H54 (cell line): ENCODE data around the gene APEX1.
A peak's percentile ranks its signal among the peaks of the same experiment; 100 is the strongest.
"Not testable (repeated sequence)": the region's sequence is repeated elsewhere in the genome, so short reads cannot be mapped to it uniquely, and the experiment has no call there.

Source experiments
- DNase-seq: peaks from one replicate; pipeline ENCODE4 v3.0.0; 2011; ENCODE audit warnings: low spot score, mixed read lengths; ENCODE audit not compliant: insufficient read length
- FAIRE-seq: peaks from 3 replicates; lab custom pipeline; 2011; peaks lifted over from hg19 to GRCh38; lab: Jason Lieb, UNC
- POLR2A ChIP-seq: IDR thresholded peaks from 2 replicates; pipeline ENCODE4 v1.6.1; 2011; ENCODE audit warnings: low read depth, mild to moderate bottlenecking, low read length

APEX1 gene

DNA sequence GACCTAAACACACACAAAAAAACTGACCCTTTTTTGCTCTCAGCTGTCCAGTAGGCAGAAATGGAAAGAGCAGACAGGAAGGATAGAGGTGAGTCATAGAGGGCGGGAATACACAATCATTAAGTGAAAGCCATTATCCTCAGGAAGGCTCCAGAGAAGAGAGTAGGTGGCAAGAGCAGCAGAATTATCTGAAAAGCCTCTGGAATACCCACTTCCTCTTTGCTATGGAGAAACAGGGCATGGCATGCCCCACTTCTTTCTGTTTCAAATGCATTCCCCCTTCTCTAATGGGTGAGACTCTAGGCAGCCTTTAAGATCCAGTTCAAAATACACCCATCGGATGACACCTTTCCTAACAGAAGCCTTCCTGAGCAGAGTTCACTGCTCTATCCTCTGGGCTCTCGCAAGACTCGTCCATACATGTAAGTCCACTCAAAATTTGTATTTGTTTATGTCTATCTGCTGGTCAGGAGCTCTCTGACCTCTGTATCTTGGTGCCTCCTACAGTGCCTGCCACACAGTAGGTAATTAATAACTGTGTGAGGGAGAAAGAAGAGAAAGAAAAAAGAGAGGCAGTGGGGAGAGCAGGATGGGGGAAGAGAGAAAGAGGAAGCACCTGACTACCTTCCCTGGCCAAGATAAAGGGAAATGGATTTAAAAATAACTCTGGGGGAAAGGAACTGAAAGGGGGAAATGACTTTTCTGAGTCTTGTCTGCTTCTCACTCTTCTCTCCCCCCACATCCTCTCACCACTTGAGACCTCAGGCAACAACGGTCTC, 27.6 kb upstream of the APEX1 start:
- FAIRE-seq (no peak), DNase-seq (peak; percentile 12)
- no peak for TF ChIP-seq POLR2A

- no peak for DNase-seq
- no peak for FAIRE-seq
- TF ChIP-seq POLR2A: no peak
Observed at GRCh38 chr14:20428010-20428365, 27.0 kb upstream of the APEX1 start.

- FAIRE-seq (no peak), DNase-seq (no peak)
- TF ChIP-seq POLR2A: no peak
Observed at GRCh38 chr14:20428802-20429201, 26.2 kb upstream of the APEX1 start.

DNA sequence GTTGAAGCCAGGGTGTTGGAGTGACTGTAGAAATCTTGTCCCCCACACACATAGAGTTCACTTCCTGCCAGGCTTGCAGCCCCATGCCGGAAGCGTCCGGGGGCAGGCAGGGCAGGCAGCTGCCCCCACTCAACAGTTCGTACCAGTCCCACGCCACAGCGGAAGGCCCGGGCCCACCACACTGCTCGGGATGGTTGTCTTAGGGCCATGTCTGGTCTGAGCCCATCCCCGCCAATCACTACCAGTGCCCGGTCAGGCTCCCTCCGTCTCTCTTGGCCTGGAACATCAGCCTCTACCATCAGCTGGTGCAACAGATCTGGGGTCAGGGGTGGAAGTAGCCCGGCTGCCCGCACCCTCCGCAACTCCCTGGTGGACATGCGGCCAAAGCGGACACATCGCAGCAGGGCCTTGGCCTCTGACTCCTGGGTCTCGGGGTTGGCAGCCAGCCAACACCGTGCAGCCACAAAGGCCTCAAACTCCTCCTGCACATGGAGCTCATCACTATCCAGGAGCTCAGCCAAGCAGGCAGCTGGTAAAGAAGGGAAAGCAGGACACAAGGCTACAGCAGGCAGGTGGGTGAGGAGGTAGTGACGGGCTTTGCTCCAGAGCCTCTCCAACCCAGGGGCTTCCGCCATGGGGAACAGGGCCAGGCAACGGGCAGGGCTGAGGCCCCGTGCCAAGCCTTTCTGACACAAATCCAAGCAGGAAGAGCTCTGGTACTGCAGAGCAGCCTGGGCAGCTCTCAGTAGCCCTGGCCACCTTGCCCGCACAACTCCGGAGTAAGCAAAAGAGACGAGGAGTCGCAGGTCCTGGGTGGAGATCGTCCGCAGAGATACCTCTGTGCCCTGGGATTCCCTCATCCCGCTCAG, 25.0 kb upstream of the APEX1 start:
- no peak for FAIRE-seq
- TF ChIP-seq POLR2A: no peak
- DNase-seq: no peak

- no peak for DNase-seq
- no peak for FAIRE-seq
Observed at GRCh38 chr14:20434701-20435581, 20.1 kb upstream of the APEX1 start.

DNA sequence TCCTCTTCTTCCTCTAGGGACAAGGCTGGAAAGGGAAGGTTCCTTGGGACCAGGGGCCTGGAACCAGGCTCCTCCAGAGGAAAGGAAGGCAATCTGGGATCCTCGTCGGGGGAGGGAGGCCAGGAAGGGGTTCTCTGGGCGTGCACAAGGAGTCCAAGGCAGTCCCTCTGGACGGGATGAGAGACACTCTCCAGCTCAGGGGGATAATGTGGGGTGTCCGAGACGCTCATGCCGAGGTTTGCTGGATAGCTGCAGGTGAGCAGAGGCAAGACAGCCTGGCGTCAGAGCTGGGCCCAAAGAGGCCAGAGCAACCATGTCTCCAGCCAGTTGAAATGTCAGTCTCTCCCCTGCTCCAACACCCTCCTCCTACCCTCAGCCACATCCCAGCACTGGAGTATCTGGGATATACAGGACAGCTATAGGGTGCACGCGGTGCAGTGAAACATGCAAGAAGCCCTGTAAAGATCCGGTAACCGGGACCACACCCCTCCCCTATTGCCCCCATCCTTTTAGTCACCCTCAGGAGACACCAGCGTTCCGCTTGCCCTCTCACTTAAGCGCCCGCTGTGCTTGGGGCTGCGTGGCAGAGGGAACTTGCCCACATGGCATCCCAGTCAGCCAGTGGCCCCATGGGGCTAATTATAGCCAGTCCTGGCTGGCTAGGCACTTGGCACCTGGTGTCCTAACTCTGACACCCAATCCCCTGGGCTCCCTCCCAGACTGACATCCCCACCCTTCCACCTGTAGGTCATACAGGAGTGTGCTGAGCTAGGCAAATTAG, 19.3 kb upstream of the APEX1 start, which contains the start of gene KLHL33:
KLHL33 (minus strand) TSS at position 585 of the 781 bp plus-strand sequence; CDS start at position 230, 355 bp downstream.
- no peak for DNase-seq
- FAIRE-seq: no peak
- no peak for TF ChIP-seq POLR2A

More at GRCh38 chr14:20434701-20435581, 20.1 kb upstream of the APEX1 start:
- no peak for TF ChIP-seq POLR2A

- TF ChIP-seq POLR2A: no peak
- FAIRE-seq: no peak
- DNase-seq: no peak
Observed at GRCh38 chr14:20436363-20436755, 18.7 kb upstream of the APEX1 start.

GRCh38 chr14:20438664-20439063, 16.4 kb upstream of the APEX1 start:
- FAIRE-seq (no peak), DNase-seq (no peak)
- no peak for TF ChIP-seq POLR2A

GRCh38 chr14:20440465-20440864, 14.6 kb upstream of the APEX1 start:
- no peak for TF ChIP-seq POLR2A
- FAIRE-seq (no peak), DNase-seq (no peak)

- FAIRE-seq: no peak
- TF ChIP-seq POLR2A: no peak
- DNase-seq: no peak
Observed at GRCh38 chr14:20440882-20441281, 14.1 kb upstream of the APEX1 start.

DNA sequence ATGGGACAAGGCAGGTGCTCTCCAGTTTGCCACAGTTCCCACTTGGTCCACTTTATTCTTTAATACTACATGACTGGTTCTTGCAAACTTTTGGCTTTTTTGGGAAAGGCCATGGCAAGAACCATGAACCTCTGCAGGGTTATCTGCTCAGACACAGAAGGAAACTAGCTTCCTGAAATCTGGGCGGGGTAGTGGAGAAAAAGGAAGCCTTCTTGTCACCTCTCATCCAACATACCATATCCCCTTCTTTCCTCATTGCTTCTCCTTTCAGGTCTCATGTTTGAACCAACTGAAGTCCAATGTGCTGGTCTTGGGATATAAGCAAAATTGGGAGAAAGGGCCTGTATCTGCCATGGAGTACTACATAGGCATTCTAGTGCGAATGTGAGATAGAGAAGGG, 13.6 kb upstream of the APEX1 start:
- TF ChIP-seq POLR2A: no peak
- no peak for FAIRE-seq
- no peak for DNase-seq

- DNase-seq, FAIRE-seq: not testable (repeated sequence)
Observed at GRCh38 chr14:20443650-20444049, 11.4 kb upstream of the APEX1 start.

DNA sequence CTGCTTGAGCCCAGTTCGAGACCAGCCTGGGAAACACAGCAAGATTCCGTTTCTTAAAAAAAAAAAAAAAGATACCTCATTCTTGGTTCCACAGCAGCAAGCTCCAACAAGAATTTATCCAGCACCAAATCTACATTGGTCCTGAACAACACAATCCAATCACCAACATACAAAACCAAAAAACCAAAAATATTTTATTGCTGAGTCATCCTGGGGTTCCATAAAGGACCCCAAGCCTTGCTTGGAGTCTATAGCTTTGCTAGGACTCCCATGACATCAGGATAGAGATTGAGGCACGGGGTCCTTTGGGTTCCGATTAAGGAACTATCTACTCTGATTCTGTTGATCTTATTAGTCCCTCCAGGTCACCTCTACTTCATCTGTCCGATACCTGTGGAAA, 8.1 kb upstream of the APEX1 start:
- TF ChIP-seq POLR2A: no peak
- no peak for FAIRE-seq
- DNase-seq: no peak

DNA sequence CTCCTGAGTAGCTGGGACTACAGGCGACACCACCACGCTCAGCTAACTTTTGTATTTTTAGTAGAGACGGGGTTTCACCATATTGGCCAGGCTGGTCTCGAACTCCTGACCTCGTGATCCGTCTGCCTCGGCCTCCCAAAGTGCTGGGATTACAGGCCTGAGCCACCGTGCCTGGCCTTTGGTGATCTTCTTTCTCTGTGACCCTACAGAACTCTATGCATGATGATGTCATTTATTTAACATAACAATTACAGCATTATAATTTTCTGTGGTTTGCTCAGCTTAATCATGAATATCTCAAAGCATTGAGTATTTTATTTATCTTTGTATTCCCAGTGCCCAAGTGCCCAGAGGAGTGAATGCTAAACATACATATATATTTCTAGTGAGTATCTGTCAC, 2.2 kb upstream of the APEX1 start:
- FAIRE-seq: not testable (repeated sequence)

More for the DNA sequence above, 2.2 kb upstream of the APEX1 start:
- not testable (repeated sequence) for DNase-seq
